Erythroblast (primary cell): Measurements from ENCODE around the gene KIF26B.

Source experiments
- GATA1 ChIP-seq: IDR thresholded peaks from 2 replicates; pipeline ENCODE4 v1.6.1; 2011; ENCODE audit warnings: low read depth, mild to moderate bottlenecking, control low read depth, low read length, moderate library complexity
- POLR2A ChIP-seq: IDR thresholded peaks from 2 replicates; pipeline ENCODE4 v1.6.1; 2011; ENCODE audit warnings: mild to moderate bottlenecking, low read length

DNA sequence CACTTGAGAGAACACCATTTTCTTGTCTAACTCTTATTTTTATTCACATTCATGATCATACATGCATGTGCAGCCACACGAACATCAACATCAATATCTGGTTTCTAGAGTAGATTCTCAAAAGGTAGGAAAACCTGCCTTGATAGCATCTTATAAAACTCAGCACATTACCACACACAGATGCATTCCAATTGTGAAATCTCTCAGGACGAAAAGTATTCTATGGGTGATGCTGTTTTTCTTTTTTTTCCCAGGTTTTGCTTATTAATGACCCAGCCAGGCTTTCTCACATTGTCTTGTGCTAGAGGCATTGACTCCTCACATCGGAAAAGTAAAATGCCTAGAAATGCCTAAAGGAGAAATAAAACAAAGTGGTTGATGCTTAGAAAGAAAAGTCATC lies 562.8 kb downstream of the KIF26B start:
- TF ChIP-seq POLR2A: no peak
- TF ChIP-seq GATA1: no peak
